SU-DHL-6 (cell line): ENCODE data around the gene HIVEP3.

Source experiments
- H2AFZ ChIP-seq: fragments of 200-600 bp; sonication (generic); 2 replicates; pipeline ENCODE4 v1.6.1; 2014; ENCODE audit warnings: low read depth, mild to moderate bottlenecking, moderate library complexity, mixed read lengths, antibody characterized with exemption, low read length; ENCODE audit not compliant: severe bottlenecking
- H3F3A ChIP-seq: fragments of 200-600 bp; shearing (Covaris generic); 2 replicates; pipeline ENCODE4 v1.6.0; 2016; ENCODE audit warnings: antibody characterized with exemption, mild to moderate bottlenecking; ENCODE audit not compliant: insufficient read depth
- H3K27ac ChIP-seq: fragments of 200-600 bp; sonication (generic); 2 replicates; pipeline ENCODE4 v1.5.1; 2016; ENCODE audit warnings: low read depth, mild to moderate bottlenecking, low read length, moderate library complexity, mixed read lengths
- H3K27me3 ChIP-seq: fragments of 200-600 bp; sonication (generic), shearing (Covaris generic); 2 replicates; pipeline ENCODE4 v1.6.0; 2014; ENCODE audit warnings: mild to moderate bottlenecking, low read length
- H3K36me3 ChIP-seq: fragments of 200-600 bp; sonication (generic); 2 replicates; pipeline ENCODE4 v1.6.1; 2014; ENCODE audit warnings: mild to moderate bottlenecking, low read length, mixed read lengths
- H3K4me2 ChIP-seq: fragments of 300-600, 200-600 bp; shearing (Covaris generic), sonication (generic); 2 replicates; pipeline ENCODE4 v1.6.0; 2014; ENCODE audit warnings: low read length, low read depth, mild to moderate bottlenecking; ENCODE audit not compliant: poor library complexity, severe bottlenecking
- H3K4me3 ChIP-seq: fragments of 200-600 bp; sonication (generic); 2 replicates; pipeline ENCODE4 v1.5.1; 2014; ENCODE audit warnings: antibody characterized with exemption, low read length, mild to moderate bottlenecking, mixed read lengths; ENCODE audit not compliant: insufficient read depth, poor library complexity, severe bottlenecking
- H3K79me2 ChIP-seq: fragments of 200-600 bp; sonication (generic); 2 replicates; pipeline ENCODE4 v1.6.1; 2014; ENCODE audit warnings: mild to moderate bottlenecking, low read length, moderate library complexity; ENCODE audit not compliant: insufficient read depth
- H3K9ac ChIP-seq: fragments of 200-600 bp; sonication (generic); 2 replicates; pipeline ENCODE4 v1.7.0; 2014; ENCODE audit warnings: mild to moderate bottlenecking, low read length
- H3K9me2 ChIP-seq: fragments of 200-600 bp; sonication (generic); replicated peaks from 2 replicates; pipeline ENCODE4 v1.6.1; 2014; ENCODE audit warnings: low read length; ENCODE audit not compliant: insufficient read depth
- H3K9me3 ChIP-seq: fragments of 200-600 bp; sonication (generic); 2 replicates; pipeline ENCODE4 v1.6.1; 2014; ENCODE audit warnings: low read length, mixed read lengths; ENCODE audit not compliant: insufficient read depth
- H4K20me1 ChIP-seq: fragments of 200-600 bp; sonication (generic); 2 replicates; pipeline ENCODE4 v1.6.1; 2014; ENCODE audit warnings: low read depth, mild to moderate bottlenecking, antibody characterized with exemption, low read length, moderate library complexity, mixed read lengths
- CTCF ChIP-seq: fragments of 200-600 bp; sonication (generic); IDR thresholded peaks from one replicate; pipeline ENCODE4 v1.5.1; 2017; ENCODE audit warnings: antibody characterized with exemption, mild to moderate bottlenecking, low read length, moderate library complexity; ENCODE audit not compliant: insufficient read depth, poor library complexity, severe bottlenecking
- EZH2phosphoT487 ChIP-seq: fragments of 200-600 bp; sonication (generic), shearing (Covaris generic); conservative IDR thresholded peaks from 2 replicates; pipeline ENCODE4 v1.6.1; 2018; ENCODE audit warnings: mild to moderate bottlenecking, antibody characterized with exemption, low read length, moderate library complexity, mixed read lengths

Gene HIVEP3

GRCh38 chr1:41726899-41727748 is 191.6 kb downstream of the HIVEP3 start:
- Histone ChIP-seq H3K4me3 (peak overlapping the region; percentile 5), H3K4me2 (peak overlapping the region; percentile 68)

GRCh38 chr1:41726292-41726691 is 192.4 kb downstream of the HIVEP3 start:
- TF ChIP-seq CTCF: no peak
- no peak for TF ChIP-seq EZH2phosphoT487
- Histone ChIP-seq H3F3A (peaks cover 26% of the 10 kb centered on the region), H3K9ac (peak overlapping the region; percentile 70), H2AFZ (no peak overlapping the region), H3K9me3 (no peaks in the 10 kb centered on the region), H3K9me2 (no peaks in the 10 kb centered on the region), H3K4me2 (peak overlapping the region; percentile 68), H3K79me2 (no peaks in the 10 kb centered on the region), H3K36me3 (no peaks in the 10 kb centered on the region), H3K27ac (peak overlapping the region; percentile 97), H4K20me1 (no peaks in the 10 kb centered on the region), H3K4me3 (no peak overlapping the region), H3K27me3 (no peaks in the 10 kb centered on the region)

More at GRCh38 chr1:41726899-41727748, 191.6 kb downstream of the HIVEP3 start:
- Histone ChIP-seq H3K9ac (peak overlapping the region; percentile 70), H4K20me1 (no peaks in the 10 kb centered on the region), H2AFZ (no peak overlapping the region), H3K9me2 (no peaks in the 10 kb centered on the region), H3K9me3 (no peaks in the 10 kb centered on the region), H3K79me2 (no peaks in the 10 kb centered on the region), H3K36me3 (no peaks in the 10 kb centered on the region), H3K27ac (peak overlapping the region; percentile 97), H3F3A (peaks cover 26% of the 10 kb centered on the region), H3K27me3 (no peaks in the 10 kb centered on the region)
- peak; percentile 73 for TF ChIP-seq CTCF
- no peak for TF ChIP-seq EZH2phosphoT487

DNA sequence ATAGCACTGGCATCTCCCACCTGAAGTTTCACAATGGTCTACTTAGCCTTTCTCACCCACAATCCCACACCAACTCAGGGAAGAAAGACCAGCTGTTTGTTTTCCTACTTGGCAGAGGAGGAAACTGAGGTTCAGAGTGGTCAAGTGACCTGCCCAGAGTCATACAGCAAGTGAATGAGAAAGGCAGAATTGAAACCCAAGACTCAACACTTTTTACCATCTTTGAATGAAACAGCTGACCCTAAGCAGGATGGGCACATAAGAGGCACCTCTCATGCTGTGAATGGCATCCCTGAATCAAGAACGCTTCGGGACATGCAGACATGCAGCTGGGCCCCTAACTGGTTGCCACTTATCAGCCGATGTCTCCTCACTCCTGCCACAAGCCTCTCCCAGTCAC is 193.8 kb downstream of the HIVEP3 start:
- Histone ChIP-seq H3K9ac (no peak overlapping the region), H3K27ac (no peak overlapping the region), H3K36me3 (no peaks in the 10 kb centered on the region), H3K79me2 (no peaks in the 10 kb centered on the region), H3K27me3 (no peaks in the 10 kb centered on the region), H2AFZ (no peak overlapping the region), H3K4me2 (no peak overlapping the region), H3K9me2 (no peaks in the 10 kb centered on the region), H3K9me3 (no peaks in the 10 kb centered on the region), H3K4me3 (no peak overlapping the region), H3F3A (peaks cover 26% of the 10 kb centered on the region), H4K20me1 (no peaks in the 10 kb centered on the region)
- no peak for TF ChIP-seq CTCF
- TF ChIP-seq EZH2phosphoT487: no peak
